Measurements from ENCODE around the gene IER5.

DNA sequence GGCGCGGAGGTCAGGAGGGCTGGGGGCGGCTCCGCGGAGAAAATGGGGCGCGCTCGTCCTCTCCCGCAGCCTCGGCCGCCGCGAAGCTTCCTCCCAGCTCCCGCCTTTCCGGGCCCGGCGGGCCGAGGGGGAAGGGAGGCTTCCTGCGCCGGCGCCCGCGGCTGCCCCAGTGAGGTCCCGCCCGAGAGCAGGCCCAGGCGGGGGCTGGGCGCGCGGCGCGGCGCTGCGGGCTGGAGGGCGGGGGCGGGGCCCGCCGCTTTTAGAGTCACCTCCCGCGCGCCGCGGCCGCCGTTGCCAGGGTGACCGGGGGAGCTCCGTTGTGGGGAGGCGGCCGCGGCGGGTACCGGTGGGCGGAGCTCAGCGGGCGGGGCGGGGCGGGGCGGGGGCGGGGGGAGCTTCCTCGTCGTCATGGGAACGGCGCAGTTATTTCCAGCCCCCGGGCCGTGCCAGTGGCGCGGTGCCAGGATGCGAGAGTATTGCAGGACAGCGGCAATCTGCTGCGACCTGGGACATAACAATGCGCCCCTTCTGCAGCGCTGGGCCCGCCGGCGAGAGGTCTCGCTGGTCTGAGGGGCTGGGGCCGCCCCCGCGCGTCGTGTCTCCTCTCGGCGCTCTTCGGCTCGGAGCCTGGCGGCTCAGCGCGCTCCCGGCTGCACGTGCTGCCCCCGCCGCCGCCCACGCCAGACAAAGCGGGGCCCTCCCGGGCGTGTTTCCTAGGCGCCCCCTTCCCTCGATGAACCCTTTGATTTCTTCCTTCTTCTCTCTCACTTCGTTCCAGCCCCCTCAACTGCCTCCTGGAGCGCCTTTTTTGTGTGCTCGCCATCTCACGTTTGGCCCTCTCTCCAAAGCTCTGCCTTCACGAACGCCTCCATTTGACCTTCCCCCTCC lies 16.9 kb downstream of the IER5 start:
- TF ChIP-seq, protein P1, sequence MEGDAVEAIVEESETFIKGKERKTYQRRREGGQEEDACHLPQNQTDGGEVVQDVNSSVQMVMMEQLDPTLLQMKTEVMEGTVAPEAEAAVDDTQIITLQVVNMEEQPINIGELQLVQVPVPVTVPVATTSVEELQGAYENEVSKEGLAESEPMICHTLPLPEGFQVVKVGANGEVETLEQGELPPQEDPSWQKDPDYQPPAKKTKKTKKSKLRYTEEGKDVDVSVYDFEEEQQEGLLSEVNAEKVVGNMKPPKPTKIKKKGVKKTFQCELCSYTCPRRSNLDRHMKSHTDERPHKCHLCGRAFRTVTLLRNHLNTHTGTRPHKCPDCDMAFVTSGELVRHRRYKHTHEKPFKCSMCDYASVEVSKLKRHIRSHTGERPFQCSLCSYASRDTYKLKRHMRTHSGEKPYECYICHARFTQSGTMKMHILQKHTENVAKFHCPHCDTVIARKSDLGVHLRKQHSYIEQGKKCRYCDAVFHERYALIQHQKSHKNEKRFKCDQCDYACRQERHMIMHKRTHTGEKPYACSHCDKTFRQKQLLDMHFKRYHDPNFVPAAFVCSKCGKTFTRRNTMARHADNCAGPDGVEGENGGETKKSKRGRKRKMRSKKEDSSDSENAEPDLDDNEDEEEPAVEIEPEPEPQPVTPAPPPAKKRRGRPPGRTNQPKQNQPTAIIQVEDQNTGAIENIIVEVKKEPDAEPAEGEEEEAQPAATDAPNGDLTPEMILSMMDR (IDR thresholded peaks at IDR 0.05), result no peak
- TF ChIP-seq POLR2A (IDR thresholded peaks at IDR 0.05) (peak; percentile 84), POLR2AphosphoS5 (IDR thresholded peaks at IDR 0.05) (peak; percentile 44)
